OCI-LY1 (cell line): Measurements from ENCODE around the gene RAB3A.
A peak's percentile ranks its signal among the peaks of the same experiment; 100 is the strongest.

Experiments
- H2AFZ ChIP-seq: fragments of 200-600 bp; sonication (generic), shearing (Covaris generic); 2 replicates; pipeline ENCODE4 v1.6.0; 2014; ENCODE audit warnings: antibody characterized with exemption, mild to moderate bottlenecking, low read length
- H3F3A ChIP-seq: fragments of 200-600 bp; sonication (generic), shearing (Covaris generic); 2 replicates; pipeline ENCODE4 v1.6.0; 2014; ENCODE audit warnings: mild to moderate bottlenecking, antibody characterized with exemption, low read length, moderate library complexity; ENCODE audit not compliant: insufficient read depth
- H3K27ac ChIP-seq: fragments of 200-600 bp; sonication (generic); 2 replicates; pipeline ENCODE4 v1.5.1; 2014; ENCODE audit warnings: low read length, mixed run types, mild to moderate bottlenecking, low read depth; ENCODE audit not compliant: poor library complexity, severe bottlenecking
- H3K27me3 ChIP-seq: fragments of 200-600 bp; sonication (generic); 2 replicates; pipeline ENCODE4 v1.6.0; 2014; ENCODE audit warnings: antibody characterized with exemption, mild to moderate bottlenecking, low read length, moderate library complexity; ENCODE audit not compliant: insufficient read depth
- H3K36me3 ChIP-seq: fragments of 200-600 bp; sonication (generic); 2 replicates; pipeline ENCODE4 v1.6.1; 2014; ENCODE audit warnings: mild to moderate bottlenecking, antibody characterized with exemption, low read length, moderate library complexity, mixed read lengths; ENCODE audit not compliant: insufficient read depth
- H3K4me1 ChIP-seq: fragments of 200-600 bp; sonication (generic); 2 replicates; pipeline ENCODE4 v1.5.1; 2014; ENCODE audit warnings: mild to moderate bottlenecking, low read length, moderate library complexity; ENCODE audit not compliant: insufficient read depth, severe bottlenecking
- H3K4me2 ChIP-seq: fragments of 200-600 bp; sonication (generic), shearing (Covaris generic); 2 replicates; pipeline ENCODE4 v1.6.1; 2014; ENCODE audit warnings: low read length
- H3K4me3 ChIP-seq: fragments of 200-600 bp; sonication (generic); 2 replicates; pipeline ENCODE4 v1.5.1; 2014; ENCODE audit warnings: low read length, low read depth, mild to moderate bottlenecking, mixed read lengths; ENCODE audit not compliant: poor library complexity, severe bottlenecking
- H3K79me2 ChIP-seq: fragments of 200-600 bp; shearing (Covaris generic); 2 replicates; pipeline ENCODE4 v1.6.1; 2016; ENCODE audit warnings: mixed run types, low read length, mixed read lengths; ENCODE audit not compliant: insufficient read depth
- H3K9ac ChIP-seq: fragments of 200-600 bp; sonication (generic), shearing (Covaris generic); 2 replicates; pipeline ENCODE4 v1.6.1; 2014; ENCODE audit warnings: mild to moderate bottlenecking, low read length, mixed read lengths
- H3K9me2 ChIP-seq: fragments of 200-600 bp; sonication (generic), shearing (Covaris generic); 2 replicates; pipeline ENCODE4 v1.6.1; 2014; ENCODE audit warnings: low read depth, mild to moderate bottlenecking, low read length, mixed read lengths
- H3K9me3 ChIP-seq: fragments of 200-600 bp; shearing (Covaris generic); 2 replicates; pipeline ENCODE4 v1.6.1; 2014; ENCODE audit warnings: low read length, mixed read lengths
- H4K20me1 ChIP-seq: fragments of 200-600 bp; sonication (generic), shearing (Covaris generic); 2 replicates; pipeline ENCODE4 v1.6.0; 2016; ENCODE audit warnings: mild to moderate bottlenecking, low read length; ENCODE audit not compliant: insufficient read depth
- EZH2 ChIP-seq: fragments of 200-600 bp; sonication (generic), shearing (Covaris generic); IDR thresholded peaks from 2 replicates; pipeline ENCODE4 v1.8.0; 2017; ENCODE audit warnings: borderline replicate concordance, mixed run types, mild to moderate bottlenecking, antibody characterized with exemption, low read length, moderate library complexity, mixed read lengths
- TF ChIP-seq, protein P1 (sequence below): fragments of 200-600 bp; sonication (generic), shearing (Covaris generic); IDR thresholded peaks from 2 replicates; pipeline ENCODE4 v1.5.1; 2017; ENCODE audit warnings: mild to moderate bottlenecking, antibody characterized with exemption, low read length, moderate library complexity, mixed read lengths

RAB3A gene

DNA sequence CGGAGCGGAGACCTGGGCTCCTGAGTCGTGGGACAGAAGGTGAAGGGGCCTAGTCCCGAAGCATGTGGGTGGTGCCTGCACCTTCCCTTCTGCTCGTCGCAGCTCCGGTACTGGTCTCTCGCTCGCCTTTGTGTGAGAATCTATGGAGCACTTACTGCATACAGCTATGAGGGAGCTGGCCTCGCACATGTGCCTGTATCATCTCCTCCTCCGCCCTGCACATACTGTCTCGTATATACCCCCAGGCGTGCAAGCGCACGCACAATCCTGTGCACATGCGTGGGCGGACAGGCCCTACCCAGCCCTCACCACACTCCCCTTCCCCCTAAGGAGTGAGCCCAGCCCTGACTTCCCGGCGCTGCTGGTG lies 42.2 kb downstream of the RAB3A start:
- TF ChIP-seq EZH2, result no peak
- TF ChIP-seq, protein P1, sequence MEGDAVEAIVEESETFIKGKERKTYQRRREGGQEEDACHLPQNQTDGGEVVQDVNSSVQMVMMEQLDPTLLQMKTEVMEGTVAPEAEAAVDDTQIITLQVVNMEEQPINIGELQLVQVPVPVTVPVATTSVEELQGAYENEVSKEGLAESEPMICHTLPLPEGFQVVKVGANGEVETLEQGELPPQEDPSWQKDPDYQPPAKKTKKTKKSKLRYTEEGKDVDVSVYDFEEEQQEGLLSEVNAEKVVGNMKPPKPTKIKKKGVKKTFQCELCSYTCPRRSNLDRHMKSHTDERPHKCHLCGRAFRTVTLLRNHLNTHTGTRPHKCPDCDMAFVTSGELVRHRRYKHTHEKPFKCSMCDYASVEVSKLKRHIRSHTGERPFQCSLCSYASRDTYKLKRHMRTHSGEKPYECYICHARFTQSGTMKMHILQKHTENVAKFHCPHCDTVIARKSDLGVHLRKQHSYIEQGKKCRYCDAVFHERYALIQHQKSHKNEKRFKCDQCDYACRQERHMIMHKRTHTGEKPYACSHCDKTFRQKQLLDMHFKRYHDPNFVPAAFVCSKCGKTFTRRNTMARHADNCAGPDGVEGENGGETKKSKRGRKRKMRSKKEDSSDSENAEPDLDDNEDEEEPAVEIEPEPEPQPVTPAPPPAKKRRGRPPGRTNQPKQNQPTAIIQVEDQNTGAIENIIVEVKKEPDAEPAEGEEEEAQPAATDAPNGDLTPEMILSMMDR, result no peak
- Histone ChIP-seq H3K9ac (peak overlapping the region; percentile 49), H3K36me3 (peaks cover 35% of the 10 kb centered on the region; the same call in 1 of the 2 replicates), H3F3A (no peaks in the 10 kb centered on the region), H3K4me1 (peaks cover 35% of the 10 kb centered on the region), H3K9me3 (no peaks in the 10 kb centered on the region), H3K4me3 (peak overlapping the region; percentile 52), H3K9me2 (no peaks in the 10 kb centered on the region), H3K79me2 (no peaks in the 10 kb centered on the region), H2AFZ (no peak overlapping the region), H3K4me2 (peak overlapping the region; percentile 71), H3K27ac (no peak overlapping the region), H4K20me1 (no peaks in the 10 kb centered on the region), H3K27me3 (no peaks in the 10 kb centered on the region)

DNA sequence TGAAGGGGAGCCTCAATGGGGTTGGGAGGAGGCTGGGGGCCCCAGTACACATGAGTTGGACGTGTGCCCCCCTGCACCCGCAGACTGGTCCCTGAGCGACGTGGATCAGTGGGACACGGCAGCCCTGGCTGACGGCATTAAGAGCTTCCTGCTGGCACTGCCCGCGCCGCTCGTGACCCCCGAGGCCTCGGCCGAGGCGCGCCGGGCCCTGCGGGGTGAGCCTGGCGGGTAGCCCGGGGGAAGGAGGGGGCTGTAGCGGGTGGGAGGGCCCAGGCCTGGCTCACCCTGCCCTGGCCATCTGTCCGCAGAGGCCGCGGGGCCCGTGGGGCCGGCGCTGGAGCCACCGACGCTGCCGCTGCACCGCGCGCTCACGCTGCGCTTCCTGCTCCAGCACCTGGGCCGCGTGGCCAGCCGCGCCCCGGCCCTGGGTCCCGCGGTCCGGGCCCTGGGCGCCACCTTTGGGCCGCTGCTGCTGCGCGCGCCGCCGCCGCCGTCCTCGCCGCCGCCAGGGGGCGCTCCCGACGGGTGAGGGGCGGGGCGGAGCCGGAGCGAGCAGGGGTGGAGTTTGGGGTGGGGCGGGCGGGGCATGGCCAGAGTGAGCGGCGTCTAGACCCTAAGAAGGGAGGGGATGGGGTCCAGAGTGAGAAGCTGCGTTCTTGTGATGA lies 42.7 kb downstream of the RAB3A start:
- Histone ChIP-seq H3K9me3 (no peaks in the 10 kb centered on the region), H3K4me3 (peak overlapping the region; percentile 67), H3K9me2 (no peaks in the 10 kb centered on the region), H3K27me3 (no peaks in the 10 kb centered on the region), H3K9ac (peak overlapping the region; percentile 92), H3K4me1 (peaks cover 40% of the 10 kb centered on the region), H3F3A (no peaks in the 10 kb centered on the region), H3K36me3 (peaks cover 36% of the 10 kb centered on the region; the same call in 1 of the 2 replicates), H3K79me2 (no peaks in the 10 kb centered on the region), H3K4me2 (peak overlapping the region; percentile 89), H2AFZ (no peak overlapping the region), H4K20me1 (no peaks in the 10 kb centered on the region), H3K27ac (peak overlapping the region; percentile 61)
- TF ChIP-seq, protein P1, result no peak; the same call in none of the 2 replicates
- no peak for TF ChIP-seq EZH2

DNA sequence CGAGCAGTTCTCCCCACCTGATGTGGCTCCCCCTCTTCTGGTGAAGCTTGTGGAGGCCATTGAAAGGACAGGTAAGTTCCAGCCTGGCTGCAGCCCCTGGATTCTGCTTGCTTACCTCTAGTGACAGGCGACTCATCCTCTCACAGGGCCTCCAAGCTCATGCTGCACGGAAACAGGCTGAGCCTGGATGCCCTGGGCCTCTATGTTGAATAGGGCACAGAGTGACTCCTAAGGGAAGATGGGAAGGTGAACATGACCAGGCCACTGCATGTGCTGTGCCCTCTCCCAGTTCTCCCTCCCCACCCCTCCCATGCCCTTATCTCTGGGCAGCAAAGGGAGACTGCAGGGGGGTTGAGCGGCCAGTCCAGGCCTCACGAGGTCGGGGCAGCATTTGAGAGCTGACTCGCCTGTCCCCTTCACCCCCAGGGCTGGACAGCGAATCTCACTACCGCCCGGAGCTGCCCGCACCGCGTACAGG lies 43.3 kb downstream of the RAB3A start:
- H3F3A ChIP-seq, result no peaks in the 10 kb centered on the region
- H4K20me1 ChIP-seq, result no peaks in the 10 kb centered on the region
- peak overlapping the region; percentile 92 for H3K9ac ChIP-seq
- H3K4me2 ChIP-seq, result peak overlapping the region; percentile 89
- no peak for TF ChIP-seq EZH2
- TF ChIP-seq, protein P1, result no peak
- peaks cover 41% of the 10 kb centered on the region for H3K4me1 ChIP-seq
- H3K4me3 ChIP-seq, result peak overlapping the region; percentile 67
- no peaks in the 10 kb centered on the region for H3K9me2 ChIP-seq
- H3K79me2 ChIP-seq, result no peaks in the 10 kb centered on the region
- no peaks in the 10 kb centered on the region for H3K9me3 ChIP-seq
- peak overlapping the region; percentile 61 for H3K27ac ChIP-seq
- no peaks in the 10 kb centered on the region for H3K27me3 ChIP-seq
- H2AFZ ChIP-seq, result no peak overlapping the region
- H3K36me3 ChIP-seq, result peaks cover 32% of the 10 kb centered on the region; the same call in 1 of the 2 replicates
